H1 (cell line): ENCODE data around the gene CD46. TPM values are rescaled to one million over a fixed set of nuclear protein-coding genes. Genes with fewer than 3 reads are reported as not detected.

Experiments used
- CHD7 ChIP-seq: fragments of 300-600 bp; sonication (generic); IDR thresholded peaks from 2 replicates; pipeline ENCODE4 v1.7.1; 2012; ENCODE audit warnings: low read length, moderate library complexity, mild to moderate bottlenecking, inconsistent platforms; ENCODE audit not compliant: insufficient replicate concordance
- E2F6 ChIP-seq: IDR thresholded peaks from 2 replicates; pipeline ENCODE4 v1.6.1; 2012; ENCODE audit warnings: inconsistent platforms
- FOSL1 ChIP-seq: IDR thresholded peaks from 2 replicates; pipeline ENCODE4 v1.6.1; 2011; ENCODE audit warnings: mild to moderate bottlenecking, low read depth, low read length, moderate library complexity; ENCODE audit not compliant: insufficient read depth
- KDM1A ChIP-seq: fragments of 200-600, 300-600 bp; sonication (generic); IDR thresholded peaks from 2 replicates; pipeline ENCODE4 v1.7.1; 2016; ENCODE audit warnings: mild to moderate bottlenecking, low read length, borderline replicate concordance
- POLR2A ChIP-seq, 2 experiments: IDR thresholded peaks; 1 replicate in 1 of 2; 2 replicates in 1 of 2; pipeline ENCODE4 v1.6.1; 2011; ENCODE audit warnings: low read depth in 2 of 2, low read length in 2 of 2, mild to moderate bottlenecking in 2 of 2; ENCODE audit errors: control extremely low read depth in 1 of 2
- RBBP5 ChIP-seq: IDR thresholded peaks from 2 replicates; pipeline ENCODE4 v1.7.1; 2012; ENCODE audit warnings: low read depth, mild to moderate bottlenecking, inconsistent platforms, low read length, moderate library complexity, borderline replicate concordance
- RXRA ChIP-seq: IDR thresholded peaks from 2 replicates; pipeline ENCODE4 v1.6.1; 2011; ENCODE audit warnings: low read depth, mild to moderate bottlenecking, low read length, moderate library complexity; ENCODE audit not compliant: insufficient read depth
- SIX5 ChIP-seq: IDR thresholded peaks from 2 replicates; pipeline ENCODE4 v1.6.1; 2011; ENCODE audit warnings: mild to moderate bottlenecking, low read depth, low read length
- SP2 ChIP-seq: IDR thresholded peaks from 2 replicates; pipeline ENCODE4 v1.6.1; 2012; ENCODE audit warnings: mild to moderate bottlenecking, low read length, inconsistent platforms
- polyA plus RNA-seq, 7 experiments: library from polyadenylated mRNA; depleted of rRNA in 3 of 7; stranded (reverse) in 5 of 7; unstranded in 2 of 7; fragments of >200 nt in 5 of 7; fragments of 200-250 nt in 2 of 7; gene quantifications; 1 replicate in 5 of 7; 2 replicates in 1 of 7; 4 replicates in 1 of 7; pipeline versions ENCODE4 v1.2.1 to v1.2.3, GENCODE V29; 2011 to 2013; ENCODE audit warnings: missing spikeins in 2 of 7, mixed read lengths in 2 of 7
- total RNA-seq: library from RNA; stranded (reverse); fragmentation: NEBNext Ultra II Directional; extraction: Animal tissue kit (Norgen Biotek cat#: 25700); gene quantifications from 2 replicates; pipeline ENCODE4 v1.2.1, GENCODE V29; 2021

Gene CD46
- total and polyA plus RNA-seq, 2 of the 8 experiments (the other 6 are each of a cell fraction or from before 2014, with no cell fraction given) = 60.9 to 113 TPM

- TF ChIP-seq CHD7 = no peak
- peak; percentile 65 for TF ChIP-seq E2F6
- no peak for TF ChIP-seq FOSL1
- no peak for TF ChIP-seq SP2
- TF ChIP-seq SIX5 = no peak
- no peak for TF ChIP-seq RXRA
- TF ChIP-seq RBBP5 = no peak
- no peak for TF ChIP-seq KDM1A
- TF ChIP-seq POLR2A (IDR thresholded peaks at IDR 0.05; ENCODE audit: control extremely low read depth in 1 of 2, low read depth in 2 of 2, low read length in 2 of 2) = no peak
These were observed 4.0 kb upstream of the CD46 start (continued) for GRCh38 chr1:207747627-207748492.
